Thoracic aorta (tissue), 2 donors: ENCODE measurements around the gene HES7. TPM values are rescaled to one million over a fixed set of nuclear protein-coding genes. Genes with fewer than 3 reads are reported as not detected.

ENCODE experiments used
- ATAC-seq: fragments of 150-250 bp; one replicate; pipeline ENCODE4 v1.8.0; 2017; ENCODE audit warnings: low read depth; ENCODE audit not compliant: insufficient number of reproducible peaks, low FRiP score
- DNase-seq: peaks from one replicate; pipeline ENCODE4 v3.0.0-alpha.2; 2020; ENCODE audit warnings: low spot score
- H3K27ac ChIP-seq, 2 donors: fragments of 200-600 bp; sonication (generic); 1 replicate in 1 of 2; 2 replicates in 1 of 2; pipeline ENCODE4 v1.5.1; 2016; ENCODE audit warnings: mild to moderate bottlenecking in 2 of 2, moderate library complexity in 2 of 2
- H3K27me3 ChIP-seq: fragments of 200-600 bp; sonication (generic); replicated peaks from 2 replicates; pipeline ENCODE4 v1.6.0; 2016; ENCODE audit warnings: mild to moderate bottlenecking; ENCODE audit not compliant: insufficient read depth
- H3K36me3 ChIP-seq: fragments of 200-600 bp; sonication (generic); one replicate; pipeline ENCODE4 v1.5.1; 2016
- H3K4me1 ChIP-seq, 2 donors: fragments of 200-600 bp; sonication (generic); 1 replicate in 1 of 2; 2 replicates in 1 of 2; pipeline versions ENCODE4 v1.5.1 to v1.6.0; 2016; ENCODE audit warnings: low read depth in 2 of 2, mild to moderate bottlenecking in 1 of 2; ENCODE audit not compliant: control insufficient read depth in 1 of 2
- H3K4me3 ChIP-seq: fragments of 200-600 bp; sonication (generic); 2 replicates; pipeline ENCODE4 v1.5.1; 2016; ENCODE audit warnings: mild to moderate bottlenecking
- H3K9me3 ChIP-seq: fragments of 200-600 bp; sonication (generic); 2 replicates; pipeline ENCODE4 v1.5.1; 2016
- CTCF ChIP-seq: fragments of 200-600 bp; sonication (generic); IDR thresholded peaks from one replicate; pipeline ENCODE4 v1.5.1; 2019; ENCODE audit warnings: antibody characterized with exemption
- total RNA-seq, 2 donors: library from RNA; depleted of rRNA; stranded (reverse); fragments of >200 nt; gene quantifications; one replicate each; pipeline versions ENCODE4 v1.1.0 to v1.2.3, GENCODE V29; 2016

HES7 gene
- total RNA-seq, 2 donors from 2014 or later, result not detected

- peaks cover 35% of the 10 kb centered on the region for H3K36me3 ChIP-seq
- DNase-seq (no peak), ATAC-seq (no peak)
- peak overlapping the region; percentile 49 for H3K4me3 ChIP-seq
- H3K4me1 ChIP-seq, result peaks cover 5 to 34% of the 10 kb centered on the region in 2 donors
- no peaks in the 10 kb centered on the region for H3K27me3 ChIP-seq
- H3K27ac ChIP-seq, result peak overlapping the region; percentile 66 to 69
- no peaks in the 10 kb centered on the region for H3K9me3 ChIP-seq
- no peak for TF ChIP-seq CTCF
These were observed 13.9 kb upstream of the HES7 start for GRCh38 chr17:8137645-8138373.

DNA sequence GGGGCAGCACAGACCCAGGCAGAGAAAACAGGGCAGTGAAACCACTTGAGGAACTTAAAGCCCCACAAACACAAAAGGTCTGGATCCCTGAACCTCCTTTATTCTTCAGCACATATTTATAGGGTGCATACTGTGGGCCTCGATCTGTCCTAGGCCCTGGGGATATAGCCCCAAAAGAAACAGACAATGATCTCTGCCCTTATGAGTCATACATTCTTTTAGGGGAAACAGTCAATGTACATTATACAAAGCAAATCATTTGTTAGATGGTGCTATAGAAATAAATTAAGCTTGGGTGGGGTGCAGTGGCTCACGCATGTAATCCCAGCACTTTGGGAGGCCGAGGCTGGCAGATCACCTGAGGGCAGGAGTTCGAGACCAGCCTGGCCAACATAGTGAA is 10.0 kb upstream of the HES7 start:
- no peak for TF ChIP-seq CTCF
- no peak for DNase-seq
- H3K4me1 ChIP-seq, result peaks cover 5 to 11% of the 10 kb centered on the region in 2 donors
- no peak overlapping the region for H3K27ac ChIP-seq
- ATAC-seq, result no peak
- no peak overlapping the region for H3K4me3 ChIP-seq
- H3K27me3 ChIP-seq, result no peaks in the 10 kb centered on the region
- H3K36me3 ChIP-seq, result no peaks in the 10 kb centered on the region
- H3K9me3 ChIP-seq, result no peaks in the 10 kb centered on the region

DNA sequence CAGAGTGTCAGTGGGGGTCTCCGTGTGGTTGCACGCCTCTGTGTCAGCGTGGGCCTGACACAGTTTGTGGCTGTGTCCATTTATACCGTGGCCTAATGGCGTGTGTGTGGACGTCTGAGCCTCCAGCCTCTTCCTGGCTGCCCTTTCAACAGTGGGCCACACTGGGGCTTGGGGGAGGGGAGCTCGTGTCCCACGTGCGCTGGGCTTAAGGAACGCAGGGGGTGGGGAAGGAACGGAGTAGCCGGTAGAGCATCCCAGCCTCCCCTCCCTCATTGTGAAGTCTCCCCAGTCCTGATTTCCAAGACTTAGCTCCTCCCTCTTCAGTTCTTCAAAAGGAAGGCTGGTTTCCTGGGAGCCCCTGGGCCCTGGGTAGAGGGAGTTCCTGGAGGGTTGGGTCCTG is 9.5 kb upstream of the HES7 start:
- Histone ChIP-seq H3K27ac (no peak overlapping the region), H3K4me3 (no peak overlapping the region), H3K4me1 (peaks cover 5 to 10% of the 10 kb centered on the region in 2 donors), H3K9me3 (no peaks in the 10 kb centered on the region), H3K36me3 (no peaks in the 10 kb centered on the region), H3K27me3 (no peaks in the 10 kb centered on the region)
- no peak for ATAC-seq
- no peak for DNase-seq
- no peak for TF ChIP-seq CTCF

GRCh38 chr17:8131844-8132441 is 8.0 kb upstream of the HES7 start:
- H3K4me3 ChIP-seq, result no peak overlapping the region
- H3K9me3 ChIP-seq, result no peaks in the 10 kb centered on the region
- H3K27ac ChIP-seq, result no peak overlapping the region
- no peaks in the 10 kb centered on the region for H3K27me3 ChIP-seq
- H3K4me1 ChIP-seq, result no peaks in the 10 kb centered on the region
- TF ChIP-seq CTCF, result no peak
- ATAC-seq (no peak), DNase-seq (no peak)
- H3K36me3 ChIP-seq, result no peaks in the 10 kb centered on the region

- no peak for TF ChIP-seq CTCF
- Histone ChIP-seq H3K36me3 (no peaks in the 10 kb centered on the region), H3K27me3 (no peaks in the 10 kb centered on the region), H3K4me3 (no peak overlapping the region), H3K4me1 (peaks cover 22 to 29% of the 10 kb centered on the region in 2 donors), H3K9me3 (no peaks in the 10 kb centered on the region), H3K27ac (no peak overlapping the region)
- DNase-seq, result no peak
- no peak for ATAC-seq
These were observed 4.3 kb upstream of the HES7 start for GRCh38 chr17:8128125-8128784.
